ENCODE results near the gene PCGF6.

The PCGF6 gene

GRCh38 chr10:103256613-103257012 lies 94.3 kb downstream of the PCGF6 start:
- no peak for DNase-seq (ENCODE audit: low read depth)

GRCh38 chr10:103254538-103255325 lies 96.2 kb downstream of the PCGF6 start:
- DNase-seq (ENCODE audit: low read depth): no peak

- DNase-seq (ENCODE audit: low read depth): no peak
Measured at GRCh38 chr10:103254113-103254512, 96.8 kb downstream of the PCGF6 start.

All from stimulated activated CD8-positive, alpha-beta memory T cell treated with anti-CD3 and anti-CD28 coated beads, Interleukin-15, amount 100 ng/mL, for 24 hours (primary cell).